ENCODE results near the gene ANKDD1A. TPM values are rescaled to one million over a fixed set of nuclear protein-coding genes. Genes with fewer than 3 reads are reported as not detected.

The ANKDD1A gene
- total and polyA plus RNA-seq, 5 donors: 2.1 to 6.0 (median 3.7) TPM

GRCh38 chr15:64925335-64926330, 13.9 kb downstream of the ANKDD1A start:
- WGBS: 94% methylated on average over 13 of the region's 13 CpGs
- ATAC-seq (no peak), DNase-seq (no peak)
- H3K4me1 ChIP-seq (ENCODE audit: control insufficient read depth, insufficient read depth, low read length): no peaks in the 10 kb centered on the region
- H3K27ac ChIP-seq (ENCODE audit: low read length): no peak overlapping the region
- no peak overlapping the region for H3K4me3 ChIP-seq (ENCODE audit: low read length)
- H3K27me3 ChIP-seq (ENCODE audit: control insufficient read depth, insufficient read depth): no peaks in the 10 kb centered on the region
- intact Hi-C loops (cut with DNase I): no loop called here
- H3K9me3 ChIP-seq (ENCODE audit: control insufficient read depth, low read length): no peaks in the 10 kb centered on the region

- H3K4me3 ChIP-seq (ENCODE audit: low read length): no peak overlapping the region
- DNase-seq (no peak), ATAC-seq (no peak)
- H3K9me3 ChIP-seq (ENCODE audit: control insufficient read depth, low read length): no peaks in the 10 kb centered on the region
- no peak overlapping the region for H3K27ac ChIP-seq (ENCODE audit: low read length)
- 93% methylated on average over 8 of the region's 8 CpGs for WGBS
- intact Hi-C loops (cut with DNase I): no loop called here
- H3K27me3 ChIP-seq (ENCODE audit: control insufficient read depth, insufficient read depth): no peaks in the 10 kb centered on the region
- no peaks in the 10 kb centered on the region for H3K4me1 ChIP-seq (ENCODE audit: control insufficient read depth, insufficient read depth, low read length)
These were observed 15.0 kb downstream of the ANKDD1A start for GRCh38 chr15:64926661-64927060.

- WGBS: 83% methylated on average over 10 of the region's 10 CpGs
- Histone ChIP-seq H3K9me3 (ENCODE audit: control insufficient read depth, low read length) (no peaks in the 10 kb centered on the region), H3K27ac (ENCODE audit: low read length) (no peak overlapping the region), H3K4me1 (ENCODE audit: control insufficient read depth, insufficient read depth, low read length) (no peaks in the 10 kb centered on the region), H3K4me3 (ENCODE audit: low read length) (no peak overlapping the region), H3K27me3 (ENCODE audit: control insufficient read depth, insufficient read depth) (no peaks in the 10 kb centered on the region)
- intact Hi-C loops (cut with DNase I): no loop called here
- DNase-seq: no peak
- no peak for ATAC-seq
These were observed 17.0 kb downstream of the ANKDD1A start for GRCh38 chr15:64928626-64929220.

GRCh38 chr15:64930019-64930652, 18.4 kb downstream of the ANKDD1A start:
- DNase-seq: no peak
- WGBS: 88% methylated on average over 10 of the region's 10 CpGs
- no peak overlapping the region for H3K4me3 ChIP-seq (ENCODE audit: low read length)

GRCh38 chr15:64930778-64931371, 19.2 kb downstream of the ANKDD1A start:
- ATAC-seq (peak; percentile 9 to 21), DNase-seq (no peak)
- H3K9me3 ChIP-seq (ENCODE audit: control insufficient read depth, low read length): no peaks in the 10 kb centered on the region
- WGBS: 59% methylated on average over 11 of the region's 11 CpGs
- H3K4me3 ChIP-seq (ENCODE audit: low read length): no peak overlapping the region
- H3K4me1 ChIP-seq (ENCODE audit: control insufficient read depth, insufficient read depth, low read length): no peaks in the 10 kb centered on the region
- intact Hi-C loops (cut with DNase I): no loop called here
- no peaks in the 10 kb centered on the region for H3K27me3 ChIP-seq (ENCODE audit: control insufficient read depth, insufficient read depth)
- no peak overlapping the region for H3K27ac ChIP-seq (ENCODE audit: low read length)

More at GRCh38 chr15:64930019-64930652, 18.4 kb downstream of the ANKDD1A start:
- Histone ChIP-seq H3K27me3 (ENCODE audit: control insufficient read depth, insufficient read depth) (no peaks in the 10 kb centered on the region), H3K27ac (ENCODE audit: low read length) (no peak overlapping the region), H3K4me1 (ENCODE audit: control insufficient read depth, insufficient read depth, low read length) (no peaks in the 10 kb centered on the region), H3K9me3 (ENCODE audit: control insufficient read depth, low read length) (no peaks in the 10 kb centered on the region)
- intact Hi-C loops (cut with DNase I): no loop called here
- ATAC-seq: no peak

GRCh38 chr15:64931381-64931780, 19.7 kb downstream of the ANKDD1A start:
- ATAC-seq: no peak
- DNase-seq: no peak
- no peaks in the 10 kb centered on the region for H3K27me3 ChIP-seq (ENCODE audit: control insufficient read depth, insufficient read depth)
- 86% methylated on average over 8 of the region's 8 CpGs for WGBS
- no peak overlapping the region for H3K27ac ChIP-seq (ENCODE audit: low read length)
- H3K4me3 ChIP-seq (ENCODE audit: low read length): no peak overlapping the region
- no peaks in the 10 kb centered on the region for H3K9me3 ChIP-seq (ENCODE audit: control insufficient read depth, low read length)
- no peaks in the 10 kb centered on the region for H3K4me1 ChIP-seq (ENCODE audit: control insufficient read depth, insufficient read depth, low read length)
- intact Hi-C loops (cut with DNase I): no loop called here

GRCh38 chr15:64934023-64934422, 22.3 kb downstream of the ANKDD1A start:
- no peaks in the 10 kb centered on the region for H3K4me1 ChIP-seq (ENCODE audit: control insufficient read depth, insufficient read depth, low read length)
- H3K4me3 ChIP-seq (ENCODE audit: low read length): no peak overlapping the region
- ATAC-seq (no peak), DNase-seq (no peak)
- no peak overlapping the region for H3K27ac ChIP-seq (ENCODE audit: low read length)
- H3K9me3 ChIP-seq (ENCODE audit: control insufficient read depth, low read length): no peaks in the 10 kb centered on the region
- no peaks in the 10 kb centered on the region for H3K27me3 ChIP-seq (ENCODE audit: control insufficient read depth, insufficient read depth)
- 96% methylated on average over 11 of the region's 11 CpGs for WGBS
- intact Hi-C loops (cut with DNase I): no loop called here

- no peaks in the 10 kb centered on the region for H3K9me3 ChIP-seq (ENCODE audit: control insufficient read depth, low read length)
- no peak overlapping the region for H3K4me3 ChIP-seq (ENCODE audit: low read length)
- WGBS: 62% methylated on average over 3 of the region's 3 CpGs
These were observed 26.5 kb downstream of the ANKDD1A start for GRCh38 chr15:64938192-64938591.

GRCh38 chr15:64942356-64942755, 30.7 kb downstream of the ANKDD1A start:
- Histone ChIP-seq H3K27me3 (ENCODE audit: control insufficient read depth, insufficient read depth) (no peaks in the 10 kb centered on the region), H3K4me3 (ENCODE audit: low read length) (no peak overlapping the region), H3K4me1 (ENCODE audit: control insufficient read depth, insufficient read depth, low read length) (no peaks in the 10 kb centered on the region), H3K27ac (ENCODE audit: low read length) (no peak overlapping the region), H3K9me3 (ENCODE audit: control insufficient read depth, low read length) (no peaks in the 10 kb centered on the region)
- ATAC-seq (no peak), DNase-seq (no peak)
- intact Hi-C loops (cut with DNase I): no loop called here
- WGBS: 71% methylated on average over 8 of the region's 8 CpGs

More at GRCh38 chr15:64938192-64938591, 26.5 kb downstream of the ANKDD1A start:
- peak; percentile 38 to 84 for ATAC-seq
- H3K27ac ChIP-seq (ENCODE audit: low read length): no peak overlapping the region
- H3K4me1 ChIP-seq (ENCODE audit: control insufficient read depth, insufficient read depth, low read length): no peaks in the 10 kb centered on the region
- intact Hi-C loops (cut with DNase I): no loop called here
- no peaks in the 10 kb centered on the region for H3K27me3 ChIP-seq (ENCODE audit: control insufficient read depth, insufficient read depth)
- no peak for DNase-seq

GRCh38 chr15:64943512-64944225, 32.0 kb downstream of the ANKDD1A start:
- ATAC-seq (peak in 1 of 2 donors; percentile 34), DNase-seq (no peak)
- WGBS: 93% methylated on average over 6 of the region's 6 CpGs
- intact Hi-C loops (cut with DNase I): no loop called here
- Histone ChIP-seq H3K9me3 (ENCODE audit: control insufficient read depth, low read length) (no peaks in the 10 kb centered on the region), H3K4me3 (ENCODE audit: low read length) (no peak overlapping the region), H3K27me3 (ENCODE audit: control insufficient read depth, insufficient read depth) (no peaks in the 10 kb centered on the region), H3K4me1 (ENCODE audit: control insufficient read depth, insufficient read depth, low read length) (no peaks in the 10 kb centered on the region), H3K27ac (ENCODE audit: low read length) (no peak overlapping the region)

Data from right cardiac atrium (tissue), 5 donors.